Heart left ventricle (tissue), 13 donors: Measurements from ENCODE around the gene XXYLT1.

Experiments used
- CTCF ChIP-seq, 12 donors: fragments of 200-600 bp; sonication (generic) in 4 of 12; IDR thresholded peaks; one replicate each; pipeline versions ENCODE4 v1.5.0 to v1.8.0; 2018 to 2022; ENCODE audit warnings: antibody characterized with exemption in 12 of 12, mild to moderate bottlenecking in 5 of 12
- POLR2A ChIP-seq, 2 donors: fragments of 450-650 bp; IDR thresholded peaks; one replicate each; pipeline ENCODE4 v1.6.1; 2017; ENCODE audit warnings: antibody characterized with exemption in 2 of 2, mild to moderate bottlenecking in 2 of 2, moderate library complexity in 2 of 2
- donor health status: ischemic (EF 13 %, LVEDD 7.1; RV severe dilation, severe dysfunction).
- donor health status: DM: no; HTN: yes; CAD: no.
- donor health status: DM: no; HTN: no; CAD: no.
- donor health status: ischemic (EF 25% LVEDD 6.9; RV normal size, moderate dysfunction).
- donor health status: ischemic (EF 25% LVEDD 5.7; RV mildly dilated, moderate dysfunction).
- donor health status: ischemic (EF 35%, LVEDD 5.7; RV mildly dilated, moderate dysfunction).
- donor health status: nonischemic (EF 11% LVEDD 7.7; RV severe dilation, severe dysfunction).
- donor health status: DM: yes; HTN: yes; CAD: no.
- donor health status: PGD.
- donor health status: ischemic (EF 29% LVEDD 5.4; RV normal size, mild dysfunction).
- donor health status: nonischemic (EF 23%, LVEDD 6.1; RV moderate dilation, normal function).

- TF ChIP-seq CTCF (IDR thresholded peaks at IDR 0.05) (no peak), POLR2A (IDR thresholded peaks at IDR 0.05) (no peak)
These were observed 230.0 kb downstream of the XXYLT1 start for GRCh38 chr3:195040773-195041520.
